ENCODE results near the gene TPM4. TPM values are rescaled to one million over a fixed set of nuclear protein-coding genes. Genes with fewer than 3 reads are reported as not detected.
A peak's percentile ranks its signal among the peaks of the same experiment; 100 is the strongest.

Gene TPM4
- total RNA-seq, 1 donor from 2014 or later: 582 TPM

DNA sequence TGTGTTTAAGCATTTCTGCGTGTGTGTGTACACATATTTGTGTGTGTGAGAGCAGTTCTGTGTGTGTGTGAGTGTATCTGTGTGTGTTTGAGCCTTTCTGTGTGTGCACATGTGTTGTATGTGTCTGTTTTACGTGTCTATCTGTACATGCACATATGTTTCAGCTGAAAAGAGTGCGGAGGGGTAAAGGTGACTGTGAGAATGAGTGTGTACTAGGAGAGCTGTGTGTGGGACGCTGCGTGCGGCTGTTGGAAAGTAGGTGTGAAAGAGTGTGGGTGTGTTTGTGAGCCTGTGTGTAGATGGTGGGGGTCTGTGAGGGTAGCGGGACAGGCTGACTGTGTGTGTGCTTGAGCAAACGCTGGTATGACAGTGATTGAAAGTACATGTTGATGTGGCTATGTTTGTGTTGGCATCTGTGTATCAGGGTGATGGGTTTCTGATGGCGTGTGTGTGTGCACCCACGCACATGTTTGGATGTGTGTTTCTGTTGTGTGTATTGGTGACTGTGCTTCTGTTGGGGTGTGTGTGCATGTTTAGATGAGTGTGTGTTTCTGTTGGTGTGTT, 7.5 kb upstream of the TPM4 start:
- Mint-ChIP-seq H3K4me1 (peaks cover 3% of the 10 kb centered on the region), H3K36me3 (no peaks in the 10 kb centered on the region), H3K27me3 (ENCODE audit: low read depth) (no peaks in the 10 kb centered on the region), H3K9me3 (no peaks in the 10 kb centered on the region), H3K4me3 (no peak overlapping the region), H3K27ac (no peak overlapping the region)
- TF ChIP-seq, protein P1, sequence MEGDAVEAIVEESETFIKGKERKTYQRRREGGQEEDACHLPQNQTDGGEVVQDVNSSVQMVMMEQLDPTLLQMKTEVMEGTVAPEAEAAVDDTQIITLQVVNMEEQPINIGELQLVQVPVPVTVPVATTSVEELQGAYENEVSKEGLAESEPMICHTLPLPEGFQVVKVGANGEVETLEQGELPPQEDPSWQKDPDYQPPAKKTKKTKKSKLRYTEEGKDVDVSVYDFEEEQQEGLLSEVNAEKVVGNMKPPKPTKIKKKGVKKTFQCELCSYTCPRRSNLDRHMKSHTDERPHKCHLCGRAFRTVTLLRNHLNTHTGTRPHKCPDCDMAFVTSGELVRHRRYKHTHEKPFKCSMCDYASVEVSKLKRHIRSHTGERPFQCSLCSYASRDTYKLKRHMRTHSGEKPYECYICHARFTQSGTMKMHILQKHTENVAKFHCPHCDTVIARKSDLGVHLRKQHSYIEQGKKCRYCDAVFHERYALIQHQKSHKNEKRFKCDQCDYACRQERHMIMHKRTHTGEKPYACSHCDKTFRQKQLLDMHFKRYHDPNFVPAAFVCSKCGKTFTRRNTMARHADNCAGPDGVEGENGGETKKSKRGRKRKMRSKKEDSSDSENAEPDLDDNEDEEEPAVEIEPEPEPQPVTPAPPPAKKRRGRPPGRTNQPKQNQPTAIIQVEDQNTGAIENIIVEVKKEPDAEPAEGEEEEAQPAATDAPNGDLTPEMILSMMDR (IDR thresholded peaks at IDR 0.05; ENCODE audit: unreplicated experiment): no peak
- DNase-seq (ENCODE audit: low spot score in 2 of 2, unreplicated experiment in 2 of 2): no peak

DNA sequence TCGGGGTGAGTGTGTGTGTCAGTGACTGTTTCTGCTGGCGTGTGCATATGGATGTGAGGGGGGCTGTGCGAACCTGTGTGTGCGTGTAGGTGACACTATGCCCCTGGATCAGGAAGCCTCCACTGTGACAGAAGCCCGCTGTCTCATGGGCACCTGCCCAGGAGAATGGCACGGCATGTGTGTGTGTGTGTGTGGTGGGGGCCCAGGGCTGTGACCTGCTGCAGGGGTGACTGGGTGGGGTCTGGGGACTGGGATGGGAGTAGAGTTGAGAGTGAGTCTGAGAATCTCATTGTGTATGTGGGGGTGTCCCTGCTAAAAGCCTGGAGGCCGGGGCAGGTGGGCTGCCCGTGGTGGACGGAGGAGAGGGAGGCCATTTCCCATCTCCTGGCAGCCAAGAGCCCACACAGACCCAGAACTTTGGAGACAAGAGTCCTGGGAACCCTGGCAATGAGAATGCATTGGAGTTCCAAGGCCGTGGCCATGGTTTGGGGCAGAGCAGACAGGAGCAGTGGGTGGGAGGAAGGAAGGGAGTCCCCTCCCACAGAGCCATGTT, 6.4 kb upstream of the TPM4 start:
- H3K4me3 Mint-ChIP-seq: no peak overlapping the region
- no peak for DNase-seq (ENCODE audit: low spot score in 2 of 2, unreplicated experiment in 2 of 2)
- no peaks in the 10 kb centered on the region for H3K9me3 Mint-ChIP-seq
- peaks cover 12% of the 10 kb centered on the region for H3K4me1 Mint-ChIP-seq
- TF ChIP-seq, protein P1 (IDR thresholded peaks at IDR 0.05; ENCODE audit: unreplicated experiment): no peak
- H3K36me3 Mint-ChIP-seq: no peaks in the 10 kb centered on the region
- no peaks in the 10 kb centered on the region for H3K27me3 Mint-ChIP-seq (ENCODE audit: low read depth)
- no peak overlapping the region for H3K27ac Mint-ChIP-seq

DNA sequence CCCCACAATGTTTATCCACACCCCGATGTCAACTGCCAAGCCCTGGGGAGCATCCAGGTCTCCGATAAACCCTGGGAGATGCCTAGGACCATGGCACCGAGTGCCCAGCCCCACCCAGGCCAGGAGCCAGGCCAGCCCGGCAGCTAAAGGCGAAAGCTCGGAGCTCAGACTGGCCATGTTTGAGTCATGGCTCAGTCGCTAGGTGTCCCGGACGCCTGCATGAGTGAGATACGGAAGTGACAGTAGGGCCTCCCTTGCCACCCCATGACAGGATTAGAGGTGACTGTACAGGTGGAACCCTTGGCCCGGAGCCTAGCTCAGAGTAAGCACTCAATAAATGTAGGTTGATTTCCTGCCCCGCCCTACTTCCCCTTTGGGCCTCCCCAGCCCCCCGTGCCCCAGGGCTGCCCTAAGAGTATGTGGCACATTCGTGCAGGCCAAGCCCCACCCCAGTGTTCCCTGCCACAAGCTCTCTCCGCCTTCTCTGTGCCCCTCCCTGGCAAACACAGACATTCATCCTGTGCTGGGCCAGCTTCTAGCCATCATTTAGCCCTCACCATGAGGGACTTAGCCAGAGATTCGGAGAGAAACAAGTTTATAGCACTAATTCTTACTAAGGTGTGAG, 5.8 kb upstream of the TPM4 start:
- TF ChIP-seq, protein P1 (IDR thresholded peaks at IDR 0.05; ENCODE audit: unreplicated experiment): no peak
- Mint-ChIP-seq H3K27ac (no peak overlapping the region), H3K4me1 (peaks cover 14% of the 10 kb centered on the region)

DNA sequence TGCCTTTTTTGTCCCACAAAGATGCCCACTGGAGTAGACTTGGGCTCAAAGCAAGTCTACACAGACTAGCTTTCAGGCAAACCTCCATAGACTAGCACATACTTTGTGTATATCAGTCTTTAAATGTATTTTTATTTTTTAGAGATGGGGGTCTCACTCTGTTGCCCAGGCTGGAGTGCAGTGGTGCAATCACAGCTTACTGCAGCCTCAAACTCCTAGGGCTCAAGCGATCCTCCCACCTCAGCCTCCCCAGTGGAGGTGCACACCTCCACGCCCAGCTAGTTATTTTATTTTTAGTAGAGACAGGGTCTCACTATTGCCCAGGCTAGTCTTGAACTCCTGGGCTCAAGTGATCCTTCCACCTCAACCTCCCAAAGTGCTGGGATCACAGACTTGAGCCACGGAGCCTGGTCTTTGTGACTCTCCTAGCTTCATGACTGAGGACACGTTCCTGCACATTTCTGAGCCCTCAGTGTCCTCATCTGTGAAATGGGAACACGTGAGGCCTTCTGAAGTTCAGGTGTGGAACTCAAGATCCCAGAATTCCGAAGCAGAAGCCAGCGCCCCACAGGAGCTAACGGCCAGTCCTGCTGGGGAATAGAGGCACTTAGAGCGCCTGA, 5.1 kb upstream of the TPM4 start:
- H3K4me1 Mint-ChIP-seq: peaks cover 14% of the 10 kb centered on the region
- DNase-seq (ENCODE audit: low spot score in 2 of 2, unreplicated experiment in 2 of 2): no peak
- no peak overlapping the region for H3K27ac Mint-ChIP-seq
- no peaks in the 10 kb centered on the region for H3K36me3 Mint-ChIP-seq
- TF ChIP-seq, protein P1 (IDR thresholded peaks at IDR 0.05; ENCODE audit: unreplicated experiment): no peak
- H3K9me3 Mint-ChIP-seq: no peaks in the 10 kb centered on the region
- H3K4me3 Mint-ChIP-seq: no peak overlapping the region
- no peaks in the 10 kb centered on the region for H3K27me3 Mint-ChIP-seq (ENCODE audit: low read depth)

More for the DNA sequence above, 5.8 kb upstream of the TPM4 start:
- no peak overlapping the region for H3K4me3 Mint-ChIP-seq
- DNase-seq (ENCODE audit: low spot score in 2 of 2, unreplicated experiment in 2 of 2): no peak
- H3K36me3 Mint-ChIP-seq: no peaks in the 10 kb centered on the region
- H3K27me3 Mint-ChIP-seq (ENCODE audit: low read depth): no peaks in the 10 kb centered on the region
- no peaks in the 10 kb centered on the region for H3K9me3 Mint-ChIP-seq

DNA sequence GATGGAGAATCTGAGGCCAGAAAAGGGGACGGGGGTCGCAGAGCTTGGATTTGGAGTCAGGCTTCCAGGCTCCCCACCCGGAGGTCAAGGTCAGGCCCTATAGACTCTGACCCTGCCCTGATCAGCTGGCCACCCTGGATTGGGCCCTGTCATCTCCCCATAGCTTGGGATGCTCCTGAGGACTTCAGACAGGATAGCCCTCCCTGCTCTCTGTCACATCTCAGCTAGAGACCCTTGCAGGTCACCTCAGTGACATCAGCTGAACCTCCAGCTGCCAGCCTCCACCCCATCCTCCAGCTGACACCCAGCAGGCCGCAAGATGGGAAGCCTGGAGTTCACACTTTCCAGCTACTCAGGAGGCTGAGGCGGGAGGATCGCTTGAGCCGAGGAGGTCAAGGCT, 2.8 kb upstream of the TPM4 start:
- TF ChIP-seq, protein P1 (IDR thresholded peaks at IDR 0.05; ENCODE audit: unreplicated experiment): no peak
- H3K27me3 Mint-ChIP-seq (ENCODE audit: low read depth): no peaks in the 10 kb centered on the region
- DNase-seq (ENCODE audit: low spot score in 2 of 2, unreplicated experiment in 2 of 2): no peak
- H3K36me3 Mint-ChIP-seq: no peaks in the 10 kb centered on the region
- no peaks in the 10 kb centered on the region for H3K9me3 Mint-ChIP-seq
- H3K27ac Mint-ChIP-seq: peak overlapping the region; percentile 95
- no peak overlapping the region for H3K4me3 Mint-ChIP-seq
- peaks cover 18% of the 10 kb centered on the region for H3K4me1 Mint-ChIP-seq
